ENCODE measurements around the gene BCAS3.

Gene BCAS3

GRCh38 chr17:61164517-61164916 is 486.9 kb downstream of the BCAS3 start:
- no peak for DNase-seq

- no peak for DNase-seq
These were observed 489.4 kb downstream of the BCAS3 start for GRCh38 chr17:61167075-61167474.

- no peak for DNase-seq
These were observed 490.9 kb downstream of the BCAS3 start for GRCh38 chr17:61168506-61168905.

- DNase-seq, result no peak
These were observed 496.7 kb downstream of the BCAS3 start for GRCh38 chr17:61174310-61174709.

- no peak for DNase-seq
These were observed 497.9 kb downstream of the BCAS3 start for GRCh38 chr17:61175298-61176142.

GRCh38 chr17:61177351-61177750 is 499.7 kb downstream of the BCAS3 start:
- DNase-seq, result no peak

- DNase-seq, result no peak
These were observed 500.6 kb downstream of the BCAS3 start for GRCh38 chr17:61178284-61178683.

GRCh38 chr17:61179380-61179806 is 501.7 kb downstream of the BCAS3 start:
- no peak for DNase-seq

GRCh38 chr17:61183793-61184192 is 506.1 kb downstream of the BCAS3 start:
- no peak for DNase-seq

GRCh38 chr17:61185385-61185784 is 507.7 kb downstream of the BCAS3 start:
- DNase-seq, result no peak

- no peak for DNase-seq
These were observed 509.4 kb downstream of the BCAS3 start for GRCh38 chr17:61187038-61187437.

GRCh38 chr17:61188081-61188480 is 510.4 kb downstream of the BCAS3 start:
- DNase-seq, result no peak

- DNase-seq, result no peak
These were observed 512.3 kb downstream of the BCAS3 start for GRCh38 chr17:61189968-61190367.

- no peak for DNase-seq
These were observed 518.7 kb downstream of the BCAS3 start for GRCh38 chr17:61196302-61196704.

- no peak for DNase-seq
These were observed 519.1 kb downstream of the BCAS3 start for GRCh38 chr17:61196799-61197198.

- DNase-seq, result no peak
These were observed 522.0 kb downstream of the BCAS3 start for GRCh38 chr17:61199431-61200338.

GRCh38 chr17:61200339-61200715 is 522.7 kb downstream of the BCAS3 start:
- no peak for DNase-seq

- DNase-seq, result no peak
These were observed 523.6 kb downstream of the BCAS3 start for GRCh38 chr17:61201211-61201610.

- no peak for DNase-seq
These were observed 524.9 kb downstream of the BCAS3 start for GRCh38 chr17:61202564-61202963.

GRCh38 chr17:61203671-61204131 is 526.0 kb downstream of the BCAS3 start:
- no peak for DNase-seq

GRCh38 chr17:61204456-61204855 is 526.8 kb downstream of the BCAS3 start:
- no peak for DNase-seq

- no peak for DNase-seq
These were observed 527.8 kb downstream of the BCAS3 start for GRCh38 chr17:61205401-61205800.

GRCh38 chr17:61205931-61206330 is 528.3 kb downstream of the BCAS3 start:
- DNase-seq, result no peak

- DNase-seq, result no peak
These were observed 529.3 kb downstream of the BCAS3 start for GRCh38 chr17:61206922-61207321.
